ENCODE results near the gene RELN. TPM values are rescaled to one million over a fixed set of nuclear protein-coding genes. Genes with fewer than 3 reads are reported as not detected.

The RELN gene
- polyA plus RNA-seq, 1 donor, result 5.0 TPM

DNA sequence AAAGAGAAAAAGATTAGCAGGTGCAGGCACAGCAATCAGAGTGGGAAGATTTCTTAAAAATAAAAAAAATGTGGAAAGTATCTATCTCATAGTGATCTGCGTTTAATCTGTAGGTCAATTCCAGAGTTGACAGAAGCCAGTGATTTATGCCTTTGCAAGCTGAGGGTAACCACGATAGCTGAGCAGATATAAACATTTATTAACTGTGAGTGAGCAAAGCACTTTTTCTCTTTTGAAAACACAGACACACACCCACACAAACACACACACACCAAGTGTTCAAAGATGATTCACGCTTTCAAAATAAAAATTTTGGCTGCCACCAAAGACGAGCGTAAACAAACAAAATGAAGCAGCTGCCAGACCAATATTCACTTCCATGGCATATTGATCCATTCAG is 300.2 kb downstream of the RELN start:
- H3K36me3 ChIP-seq (ENCODE audit: control insufficient read depth, insufficient read depth, low read length), result no peaks in the 10 kb centered on the region
- WGBS (ENCODE audit: insufficient coverage, low lambda C conversion rate), result no CpG with 5 or more reads among the region's 5 CpGs
- no peak overlapping the region for H3K27ac ChIP-seq (ENCODE audit: low read length)
- no peaks in the 10 kb centered on the region for H3K27me3 ChIP-seq (ENCODE audit: control insufficient read depth, insufficient read depth, low read length)
- H3K4me3 ChIP-seq (ENCODE audit: low read length), result no peak overlapping the region
- no peaks in the 10 kb centered on the region for H3K9me3 ChIP-seq (ENCODE audit: control insufficient read depth, low read depth, low read length)
- no peaks in the 10 kb centered on the region for H3K4me1 ChIP-seq (ENCODE audit: control insufficient read depth, insufficient read depth, low read length)
- DNase-seq, result no peak

DNA sequence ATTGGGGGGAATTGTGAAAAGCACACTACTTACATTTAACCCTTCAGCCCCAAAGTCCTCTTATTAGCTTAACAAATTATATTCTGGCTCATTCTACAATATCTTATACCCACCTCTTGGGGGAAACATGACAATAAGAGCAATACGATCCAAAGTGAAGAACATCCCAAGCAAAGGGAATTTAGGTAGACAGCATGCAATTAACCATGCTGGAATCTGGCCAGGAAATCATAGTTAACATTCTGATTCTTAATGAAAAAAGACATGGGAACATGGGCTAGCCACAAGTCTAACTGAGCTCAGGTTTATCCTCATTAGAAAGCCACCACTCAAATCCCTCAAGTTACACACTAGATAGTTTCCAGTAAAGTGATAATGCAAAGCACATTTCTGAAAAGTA is 301.5 kb downstream of the RELN start:
- no peaks in the 10 kb centered on the region for H3K36me3 ChIP-seq (ENCODE audit: control insufficient read depth, insufficient read depth, low read length)
- no peak for DNase-seq
- no peak overlapping the region for H3K4me3 ChIP-seq (ENCODE audit: low read length)
- no CpG with 5 or more reads among the region's 1 CpG for WGBS (ENCODE audit: insufficient coverage, low lambda C conversion rate)
- no peaks in the 10 kb centered on the region for H3K9me3 ChIP-seq (ENCODE audit: control insufficient read depth, low read depth, low read length)
- H3K27me3 ChIP-seq (ENCODE audit: control insufficient read depth, insufficient read depth, low read length), result no peaks in the 10 kb centered on the region
- H3K27ac ChIP-seq (ENCODE audit: low read length), result no peak overlapping the region
- no peaks in the 10 kb centered on the region for H3K4me1 ChIP-seq (ENCODE audit: control insufficient read depth, insufficient read depth, low read length)

DNA sequence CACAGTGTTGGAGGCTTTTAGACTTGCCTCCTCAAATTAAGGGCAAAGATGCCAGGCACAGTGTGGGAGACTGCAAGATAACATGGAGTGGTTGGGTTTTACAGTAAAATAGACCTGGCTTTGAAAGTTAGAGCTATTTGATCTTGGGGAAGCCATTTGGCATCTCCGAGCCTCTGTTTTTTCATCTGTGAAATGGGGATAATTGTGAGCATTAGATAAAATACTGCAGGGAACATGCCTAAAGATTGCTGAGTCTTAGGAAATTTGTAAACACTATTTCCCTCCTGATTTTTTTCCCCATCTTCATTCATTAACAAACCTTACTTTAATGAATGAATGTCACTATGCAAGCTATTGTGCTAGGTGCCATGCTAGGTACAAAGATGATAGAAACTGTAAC is 302.2 kb downstream of the RELN start:
- H3K27me3 ChIP-seq (ENCODE audit: control insufficient read depth, insufficient read depth, low read length), result no peaks in the 10 kb centered on the region
- no peak overlapping the region for H3K4me3 ChIP-seq (ENCODE audit: low read length)
- H3K4me1 ChIP-seq (ENCODE audit: control insufficient read depth, insufficient read depth, low read length), result no peaks in the 10 kb centered on the region
- H3K36me3 ChIP-seq (ENCODE audit: control insufficient read depth, insufficient read depth, low read length), result no peaks in the 10 kb centered on the region
- no peak overlapping the region for H3K27ac ChIP-seq (ENCODE audit: low read length)
- no peak for DNase-seq
- H3K9me3 ChIP-seq (ENCODE audit: control insufficient read depth, low read depth, low read length), result no peaks in the 10 kb centered on the region
- WGBS (ENCODE audit: insufficient coverage, low lambda C conversion rate), result 100% methylated on average over 1 of the region's 1 CpG

DNA sequence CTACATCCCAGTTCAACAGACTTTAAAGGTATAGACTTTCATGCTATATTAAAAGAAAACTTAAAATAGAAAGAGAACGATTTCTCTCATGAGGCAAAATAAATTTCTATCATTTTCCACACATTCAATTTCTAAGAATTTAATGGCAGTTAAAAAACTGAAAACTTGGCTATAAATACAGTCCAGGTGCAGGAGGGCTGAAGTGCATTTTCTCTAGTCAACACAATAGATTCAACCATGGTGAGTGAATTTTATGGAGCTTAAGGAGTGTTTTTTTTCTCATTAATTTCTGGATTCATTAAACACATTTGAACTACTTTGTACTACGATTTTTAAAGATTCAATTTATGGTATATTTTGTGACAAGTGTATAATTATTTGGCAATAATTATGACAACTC is 302.7 kb downstream of the RELN start:
- DNase-seq, result no peak

DNA sequence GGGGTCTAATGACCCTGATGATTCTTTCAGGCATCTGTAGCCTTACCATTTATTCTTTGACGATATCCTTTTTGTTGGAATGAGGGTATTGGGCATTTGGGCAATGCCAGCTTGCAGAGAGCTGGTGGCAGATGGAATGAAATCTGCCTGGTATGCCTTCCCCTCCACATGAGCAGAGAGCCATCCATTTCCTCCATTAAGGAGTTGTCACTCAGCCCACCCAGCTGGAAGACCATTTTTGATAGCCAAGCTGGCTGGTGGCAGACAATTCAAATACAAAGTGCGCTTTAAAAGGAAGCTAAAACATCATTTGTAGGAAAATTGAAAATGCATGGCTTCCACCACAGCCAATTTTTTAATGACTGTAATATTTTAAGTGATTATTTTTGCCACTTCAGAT is 303.4 kb downstream of the RELN start:
- WGBS (ENCODE audit: insufficient coverage, low lambda C conversion rate), result no CpG with 5 or more reads among the region's 2 CpGs
- Histone ChIP-seq H3K27me3 (ENCODE audit: control insufficient read depth, insufficient read depth, low read length) (no peaks in the 10 kb centered on the region), H3K27ac (ENCODE audit: low read length) (no peak overlapping the region), H3K4me1 (ENCODE audit: control insufficient read depth, insufficient read depth, low read length) (no peaks in the 10 kb centered on the region), H3K36me3 (ENCODE audit: control insufficient read depth, insufficient read depth, low read length) (no peaks in the 10 kb centered on the region), H3K4me3 (ENCODE audit: low read length) (no peak overlapping the region), H3K9me3 (ENCODE audit: control insufficient read depth, low read depth, low read length) (no peaks in the 10 kb centered on the region)
- no peak for DNase-seq

More for the DNA sequence above, 302.7 kb downstream of the RELN start:
- Histone ChIP-seq H3K4me1 (ENCODE audit: control insufficient read depth, insufficient read depth, low read length) (no peaks in the 10 kb centered on the region), H3K36me3 (ENCODE audit: control insufficient read depth, insufficient read depth, low read length) (no peaks in the 10 kb centered on the region), H3K4me3 (ENCODE audit: low read length) (no peak overlapping the region), H3K9me3 (ENCODE audit: control insufficient read depth, low read depth, low read length) (no peaks in the 10 kb centered on the region), H3K27me3 (ENCODE audit: control insufficient read depth, insufficient read depth, low read length) (no peaks in the 10 kb centered on the region), H3K27ac (ENCODE audit: low read length) (no peak overlapping the region)
- 100% methylated on average over 1 of the region's 2 CpGs for WGBS (ENCODE audit: insufficient coverage, low lambda C conversion rate)

DNA sequence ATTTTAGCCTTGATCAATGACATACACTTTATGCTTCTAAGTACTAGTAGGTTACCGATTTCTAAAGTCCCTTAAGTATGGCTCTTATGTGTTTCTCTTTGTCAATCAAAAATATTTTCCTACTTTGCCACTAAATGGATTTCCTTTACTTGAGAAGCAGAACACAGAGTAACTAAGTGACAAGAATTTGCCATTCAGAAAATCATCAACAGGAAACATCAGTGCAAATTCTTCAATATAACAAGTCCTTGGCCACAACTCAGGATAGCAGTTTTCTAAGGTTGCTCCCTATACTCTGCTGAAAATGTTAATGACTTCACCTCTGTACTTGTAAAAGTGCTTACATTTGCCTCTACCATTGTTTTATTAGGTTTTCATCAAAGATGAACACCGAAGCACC is 303.8 kb downstream of the RELN start:
- DNase-seq, result no peak
- H3K4me3 ChIP-seq (ENCODE audit: low read length), result no peak overlapping the region
- H3K27me3 ChIP-seq (ENCODE audit: control insufficient read depth, insufficient read depth, low read length), result no peaks in the 10 kb centered on the region
- H3K27ac ChIP-seq (ENCODE audit: low read length), result no peak overlapping the region
- H3K4me1 ChIP-seq (ENCODE audit: control insufficient read depth, insufficient read depth, low read length), result no peaks in the 10 kb centered on the region
- WGBS (ENCODE audit: insufficient coverage, low lambda C conversion rate), result 100% methylated on average over 2 of the region's 2 CpGs
- no peaks in the 10 kb centered on the region for H3K9me3 ChIP-seq (ENCODE audit: control insufficient read depth, low read depth, low read length)
- no peaks in the 10 kb centered on the region for H3K36me3 ChIP-seq (ENCODE audit: control insufficient read depth, insufficient read depth, low read length)

DNA sequence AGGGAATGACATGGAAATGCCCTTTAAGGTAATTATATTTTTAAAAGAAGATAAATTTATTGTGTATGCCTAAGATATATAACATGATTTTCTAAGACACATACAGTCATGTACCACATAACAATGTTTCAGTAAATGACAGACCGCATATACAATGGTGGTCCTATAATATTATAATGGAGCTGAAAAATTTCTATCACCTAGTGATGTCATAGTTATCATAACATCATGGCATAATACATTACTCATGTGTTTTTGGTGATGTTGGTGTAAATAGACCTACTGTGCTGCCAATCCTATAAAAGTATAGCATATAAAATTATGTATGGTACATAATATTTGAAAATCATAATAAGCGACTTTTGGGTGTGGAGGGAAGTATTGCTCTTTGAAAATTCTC is 306.1 kb downstream of the RELN start:
- no peaks in the 10 kb centered on the region for H3K4me1 ChIP-seq (ENCODE audit: control insufficient read depth, insufficient read depth, low read length)
- WGBS (ENCODE audit: insufficient coverage, low lambda C conversion rate), result no CpG with 5 or more reads among the region's 2 CpGs
- DNase-seq, result no peak
- H3K4me3 ChIP-seq (ENCODE audit: low read length), result no peak overlapping the region
- no peak overlapping the region for H3K27ac ChIP-seq (ENCODE audit: low read length)
- no peaks in the 10 kb centered on the region for H3K36me3 ChIP-seq (ENCODE audit: control insufficient read depth, insufficient read depth, low read length)
- H3K9me3 ChIP-seq (ENCODE audit: control insufficient read depth, low read depth, low read length), result no peaks in the 10 kb centered on the region
- no peaks in the 10 kb centered on the region for H3K27me3 ChIP-seq (ENCODE audit: control insufficient read depth, insufficient read depth, low read length)

DNA sequence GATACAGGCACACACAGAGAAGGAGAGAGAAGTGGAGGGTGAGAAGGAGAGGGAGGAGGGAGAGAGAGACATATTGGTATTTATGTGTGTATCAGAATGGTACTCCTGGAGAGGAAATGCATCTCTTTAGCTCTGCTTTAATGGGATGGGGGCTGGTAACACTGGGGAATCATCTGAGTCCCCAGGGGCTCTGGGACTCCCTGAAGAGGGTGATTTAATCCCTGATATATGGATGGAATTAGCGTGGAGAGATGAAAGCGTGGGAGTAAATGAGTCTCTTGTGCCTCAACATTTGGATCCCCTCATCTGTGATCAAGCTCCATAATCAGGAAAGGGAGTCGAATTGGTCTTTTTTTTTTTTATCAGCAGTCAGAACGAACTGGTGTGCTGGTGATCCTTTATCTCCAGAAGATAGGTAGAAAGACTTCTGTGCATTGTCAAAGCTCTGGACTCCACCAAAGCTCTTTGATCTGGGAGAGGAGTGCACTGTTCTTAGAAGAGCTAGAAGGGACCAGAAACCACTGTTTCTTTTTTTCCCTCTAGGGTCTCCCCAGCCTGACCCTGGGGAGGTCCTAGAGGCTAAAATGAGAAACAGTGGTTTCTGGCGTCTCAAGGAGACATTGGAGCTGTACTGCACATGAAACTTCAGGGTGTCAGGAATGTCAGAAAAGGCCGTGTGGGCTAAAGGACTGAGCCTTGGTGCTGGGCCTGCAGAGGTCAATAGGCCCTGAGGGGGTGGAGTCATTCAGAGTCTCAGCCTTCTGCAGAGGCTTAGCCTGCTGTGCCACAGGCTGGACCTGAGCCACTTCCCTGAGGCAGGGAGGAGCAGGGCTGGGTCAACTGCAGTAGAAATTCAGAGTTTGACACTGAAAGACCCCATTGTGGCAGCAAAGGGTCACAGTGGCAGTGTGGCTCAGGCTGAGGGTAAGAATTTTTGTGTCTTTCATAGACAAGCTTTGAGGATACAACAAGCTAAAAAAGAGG is 309.0 kb downstream of the RELN start:
- no peaks in the 10 kb centered on the region for H3K36me3 ChIP-seq (ENCODE audit: control insufficient read depth, insufficient read depth, low read length)
- 67% methylated on average over 2 of the region's 6 CpGs for WGBS (ENCODE audit: insufficient coverage, low lambda C conversion rate)
- DNase-seq, result no peak
- H3K27me3 ChIP-seq (ENCODE audit: control insufficient read depth, insufficient read depth, low read length), result no peaks in the 10 kb centered on the region
- H3K4me1 ChIP-seq (ENCODE audit: control insufficient read depth, insufficient read depth, low read length), result no peaks in the 10 kb centered on the region
- H3K27ac ChIP-seq (ENCODE audit: low read length), result no peak overlapping the region
- no peaks in the 10 kb centered on the region for H3K9me3 ChIP-seq (ENCODE audit: control insufficient read depth, low read depth, low read length)
- H3K4me3 ChIP-seq (ENCODE audit: low read length), result no peak overlapping the region

DNA sequence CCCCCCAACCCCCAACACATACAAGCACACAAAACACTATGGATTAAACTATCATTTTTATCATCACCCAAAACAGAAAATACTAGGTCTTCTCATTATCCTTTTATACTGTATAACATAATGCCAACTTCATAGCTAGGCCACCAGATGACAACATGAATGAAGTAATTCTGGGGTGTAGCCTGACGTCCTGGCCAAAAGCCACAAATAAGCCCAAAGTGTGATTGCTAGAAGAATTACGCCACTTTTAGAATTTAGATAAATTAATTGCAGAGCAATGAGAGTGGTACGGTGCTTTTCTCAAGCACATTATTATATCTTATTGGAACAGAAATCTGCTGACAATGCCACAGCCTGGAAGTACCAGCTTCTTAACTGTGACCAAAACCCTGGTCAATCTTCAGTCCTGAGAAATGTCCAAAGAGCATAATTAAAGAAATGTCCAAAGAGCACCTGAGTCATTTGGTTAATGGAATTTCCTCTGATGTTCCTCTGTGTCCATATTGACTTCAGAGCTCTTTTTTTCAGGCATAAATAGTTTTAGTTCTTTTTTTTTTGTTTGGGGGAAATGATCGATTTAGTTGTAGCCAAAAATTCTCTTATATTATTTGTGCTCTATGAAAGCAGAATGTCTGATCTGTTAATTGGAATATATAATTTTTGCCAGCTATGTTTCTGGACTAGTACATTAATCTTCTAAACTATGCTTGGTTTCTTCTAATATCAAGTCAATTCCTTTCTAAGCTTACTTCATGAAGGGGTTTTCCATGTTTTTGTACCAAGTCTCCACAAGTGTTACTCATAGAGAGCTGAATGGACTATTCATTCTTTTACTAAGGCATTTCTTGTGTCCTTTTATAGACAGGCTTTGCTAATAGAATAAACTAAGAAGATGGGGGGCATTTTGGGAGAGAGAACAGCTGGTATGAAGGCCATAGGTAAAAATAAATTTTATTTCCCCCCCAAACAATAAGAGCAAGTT is 310.0 kb downstream of the RELN start:
- Histone ChIP-seq H3K27ac (ENCODE audit: low read length) (no peak overlapping the region), H3K4me1 (ENCODE audit: control insufficient read depth, insufficient read depth, low read length) (no peaks in the 10 kb centered on the region), H3K9me3 (ENCODE audit: control insufficient read depth, low read depth, low read length) (no peaks in the 10 kb centered on the region), H3K27me3 (ENCODE audit: control insufficient read depth, insufficient read depth, low read length) (no peaks in the 10 kb centered on the region), H3K4me3 (ENCODE audit: low read length) (no peak overlapping the region), H3K36me3 (ENCODE audit: control insufficient read depth, insufficient read depth, low read length) (no peaks in the 10 kb centered on the region)
- WGBS (ENCODE audit: insufficient coverage, low lambda C conversion rate), result 90% methylated on average over 2 of the region's 4 CpGs
- no peak for DNase-seq

DNA sequence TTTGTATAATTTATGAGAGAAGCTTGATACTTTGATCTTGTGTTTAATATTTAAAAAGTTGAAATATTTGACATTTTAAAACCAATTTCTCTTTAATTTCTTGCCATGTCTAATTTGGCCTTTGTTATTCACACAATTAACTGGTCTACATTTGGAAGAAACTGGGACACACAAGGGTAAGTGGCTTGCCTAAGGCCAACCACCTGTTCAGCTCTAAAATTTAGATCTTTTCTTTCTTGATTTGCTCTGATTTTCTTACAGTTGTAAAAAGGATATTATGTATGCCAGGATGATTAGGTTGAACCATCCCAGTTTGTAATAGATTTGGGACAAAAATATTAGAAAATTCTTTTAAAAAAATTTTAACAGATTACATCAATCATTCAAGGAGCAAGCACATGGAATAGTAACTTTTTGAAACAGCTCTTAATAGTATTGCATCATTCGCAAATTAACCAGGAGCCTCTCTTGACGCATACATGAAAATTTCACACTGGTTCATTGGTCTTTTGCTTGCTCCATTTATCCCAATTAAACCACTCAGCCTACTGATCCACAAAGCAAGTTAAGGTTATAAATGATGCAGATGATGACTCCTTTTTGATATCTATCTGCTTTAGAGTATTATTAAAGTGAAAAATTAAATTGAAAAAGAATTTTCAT is 321.0 kb downstream of the RELN start:
- no peaks in the 10 kb centered on the region for H3K9me3 ChIP-seq (ENCODE audit: control insufficient read depth, low read depth, low read length)
- H3K36me3 ChIP-seq (ENCODE audit: control insufficient read depth, insufficient read depth, low read length), result no peaks in the 10 kb centered on the region
- H3K27ac ChIP-seq (ENCODE audit: low read length), result no peak overlapping the region
- H3K27me3 ChIP-seq (ENCODE audit: control insufficient read depth, insufficient read depth, low read length), result no peaks in the 10 kb centered on the region
- H3K4me3 ChIP-seq (ENCODE audit: low read length), result no peak overlapping the region
- no peak for DNase-seq
- WGBS (ENCODE audit: insufficient coverage, low lambda C conversion rate), result 92% methylated on average over 2 of the region's 2 CpGs
- H3K4me1 ChIP-seq (ENCODE audit: control insufficient read depth, insufficient read depth, low read length), result no peaks in the 10 kb centered on the region
